GM18858 (cell line): ENCODE results near the gene UNC13C.
"Not testable (repeated sequence)": the region's sequence is repeated elsewhere in the genome, so short reads cannot be mapped to it uniquely, and the experiment has no call there.

Experiments used
- ATAC-seq: cut with Tn5 transposase; IDR thresholded peaks from one replicate; pipeline ENCODE4 v1.9.1; 2021; ENCODE audit not compliant: unreplicated experiment

The UNC13C gene

GRCh38 chr15:53978253-53978906 lies at the start of gene UNC13C:
Gene UNC13C (plus strand): TSS chr15:53978441. CDS start chr15:54012904, 34,463 bp downstream.
- no peak for ATAC-seq

GRCh38 chr15:53936137-53936536 lies 42.1 kb upstream of the UNC13C start:
- no peak for ATAC-seq

GRCh38 chr15:53937632-53938031 lies 40.6 kb upstream of the UNC13C start:
- ATAC-seq = not testable (repeated sequence)

- ATAC-seq = no peak
Observed at GRCh38 chr15:53950572-53950971, 27.7 kb upstream of the UNC13C start.

GRCh38 chr15:53955396-53955795 lies 22.8 kb upstream of the UNC13C start:
- no peak for ATAC-seq

- ATAC-seq = no peak
Observed at GRCh38 chr15:53962646-53963561, 15.3 kb upstream of the UNC13C start.

GRCh38 chr15:53963801-53964200 lies 14.4 kb upstream of the UNC13C start:
- no peak for ATAC-seq

GRCh38 chr15:53974121-53974520 lies 4.1 kb upstream of the UNC13C start:
- ATAC-seq = no peak

GRCh38 chr15:53974813-53975212 lies 3.4 kb upstream of the UNC13C start:
- no peak for ATAC-seq

- ATAC-seq = no peak
Observed at GRCh38 chr15:53976844-53977392, 1.3 kb upstream of the UNC13C start.

- ATAC-seq = no peak
Observed at GRCh38 chr15:53979051-53979788, 979 bp downstream of the UNC13C start.

GRCh38 chr15:53980021-53980420 lies 1.8 kb downstream of the UNC13C start:
- no peak for ATAC-seq

GRCh38 chr15:53982071-53982680 lies 3.9 kb downstream of the UNC13C start:
- no peak for ATAC-seq

GRCh38 chr15:53982876-53983275 lies 4.6 kb downstream of the UNC13C start:
- no peak for ATAC-seq

GRCh38 chr15:53984221-53984620 lies 6.0 kb downstream of the UNC13C start:
- no peak for ATAC-seq

GRCh38 chr15:53985562-53985961 lies 7.3 kb downstream of the UNC13C start:
- no peak for ATAC-seq

- no peak for ATAC-seq
Observed at GRCh38 chr15:53987480-53987879, 9.2 kb downstream of the UNC13C start.

GRCh38 chr15:54007256-54007655 lies 29.0 kb downstream of the UNC13C start:
- no peak for ATAC-seq

- no peak for ATAC-seq
Observed at GRCh38 chr15:54011656-54012055, 33.4 kb downstream of the UNC13C start.

GRCh38 chr15:54014067-54014655 lies 35.9 kb downstream of the UNC13C start:
- ATAC-seq = no peak
